ENCODE data around the gene UBC.
"Not testable (repeated sequence)": the region's sequence is repeated elsewhere in the genome, so short reads cannot be mapped to it uniquely, and the experiment has no call there.

Gene UBC

GRCh38 chr12:124913474-124914391, 717 bp downstream of the UBC start:
- DNase-seq = peak; percentile 94

DNA sequence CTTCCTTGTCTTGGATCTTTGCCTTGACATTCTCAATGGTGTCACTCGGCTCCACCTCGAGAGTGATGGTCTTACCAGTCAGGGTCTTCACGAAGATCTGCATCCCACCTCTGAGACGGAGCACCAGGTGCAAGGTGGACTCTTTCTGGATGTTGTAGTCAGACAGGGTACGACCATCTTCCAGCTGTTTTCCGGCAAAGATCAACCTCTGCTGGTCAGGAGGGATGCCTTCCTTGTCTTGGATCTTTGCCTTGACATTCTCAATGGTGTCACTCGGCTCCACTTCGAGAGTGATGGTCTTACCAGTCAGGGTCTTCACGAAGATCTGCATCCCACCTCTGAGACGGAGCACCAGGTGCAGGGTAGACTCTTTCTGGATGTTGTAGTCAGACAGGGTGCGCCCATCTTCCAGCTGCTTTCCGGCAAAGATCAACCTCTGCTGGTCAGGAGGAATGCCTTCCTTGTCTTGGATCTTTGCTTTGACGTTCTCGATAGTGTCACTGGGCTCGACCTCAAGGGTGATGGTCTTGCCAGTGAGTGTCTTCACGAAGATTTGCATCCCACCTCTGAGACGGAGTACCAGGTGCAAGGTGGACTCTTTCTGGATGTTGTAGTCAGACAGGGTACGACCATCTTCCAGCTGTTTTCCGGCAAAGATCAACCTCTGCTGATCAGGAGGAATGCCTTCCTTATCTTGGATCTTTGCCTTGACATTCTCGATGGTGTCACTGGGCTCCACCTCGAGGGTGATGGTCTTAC, 1.7 kb downstream of the UBC start:
- DNase-seq = not testable (repeated sequence)

GRCh38 chr12:124911521-124911920, 2.9 kb downstream of the UBC start:
- not testable (repeated sequence) for DNase-seq

DNA sequence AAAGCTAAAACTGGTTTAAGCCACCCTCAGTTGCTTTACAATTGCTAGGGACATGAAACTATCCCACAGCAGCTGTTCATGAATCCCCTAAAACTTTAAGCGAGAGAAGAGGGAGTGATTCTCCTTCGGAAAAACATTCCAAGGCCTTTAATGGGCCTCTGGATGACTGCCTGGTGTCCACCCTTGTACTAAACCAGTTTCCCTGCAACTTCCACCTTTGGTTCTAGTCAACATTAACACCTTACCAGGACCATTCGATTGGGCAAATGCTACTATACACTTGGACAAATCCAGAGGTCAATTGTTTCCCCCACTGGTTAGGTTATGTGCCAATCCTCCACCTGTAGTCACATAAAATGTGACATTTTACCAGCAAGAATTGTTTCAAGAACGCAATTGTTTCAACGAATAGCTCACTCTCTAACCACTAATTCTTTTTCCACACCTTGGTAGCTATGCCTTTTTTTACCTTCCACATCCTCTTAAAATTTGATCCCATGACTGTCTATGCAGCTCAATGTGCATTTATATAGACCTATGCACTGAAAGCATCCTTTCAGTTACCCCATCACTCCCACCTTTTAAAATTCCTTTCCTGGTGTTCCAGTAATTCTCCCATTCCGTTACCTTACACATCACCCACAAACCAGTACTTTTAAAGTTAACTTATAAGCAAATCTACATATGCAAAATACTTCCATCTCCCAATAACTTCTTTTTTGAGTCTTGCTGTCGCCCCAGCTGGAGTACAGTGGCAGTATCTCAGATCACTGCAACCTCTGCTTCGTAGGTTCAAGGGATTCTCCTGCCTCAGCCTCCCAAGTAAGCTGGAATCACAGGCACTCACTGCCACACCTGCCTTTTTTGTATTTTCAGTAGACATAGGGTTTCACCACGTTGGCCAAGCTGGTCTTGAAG, 3.6 kb downstream of the UBC start:
- no peak for DNase-seq

- DNase-seq = no peak
Observed at GRCh38 chr12:124909831-124910560, 4.5 kb downstream of the UBC start.

DNA sequence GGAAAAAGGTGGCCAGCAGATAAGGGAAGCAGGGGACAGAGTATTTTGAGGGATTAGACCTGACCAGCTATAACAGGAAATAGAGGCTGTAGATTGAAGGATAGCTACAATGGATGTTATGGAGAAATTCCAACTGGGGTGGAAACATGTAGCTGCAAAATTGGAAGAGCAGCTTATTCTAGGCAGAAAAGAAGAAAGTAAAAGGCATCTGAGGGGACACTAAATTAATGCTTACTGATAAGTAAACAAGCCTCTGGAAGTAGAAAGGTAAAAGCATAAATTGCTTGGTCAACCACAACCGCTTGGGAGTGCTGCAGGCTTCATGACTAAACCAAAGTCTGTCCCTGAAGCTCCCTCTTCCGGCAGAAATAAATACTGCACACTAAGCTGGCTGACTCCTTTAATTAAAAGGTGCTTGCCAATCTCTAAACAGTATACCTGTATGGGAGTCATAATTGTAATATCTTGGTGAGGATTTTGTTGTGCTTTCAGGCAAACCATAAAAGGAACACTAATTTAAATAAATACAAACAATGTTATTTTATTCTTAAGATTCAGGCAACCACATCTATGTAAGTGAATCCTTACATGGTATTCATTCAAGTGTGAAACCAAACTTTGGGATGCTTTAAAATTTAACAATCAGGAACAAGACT, 7.7 kb downstream of the UBC start:
- DNase-seq = peak; percentile 95

- DNase-seq = no peak
Observed at GRCh38 chr12:124904306-124905098, 9.9 kb downstream of the UBC start.

GRCh38 chr12:124902916-124903315, 11.5 kb downstream of the UBC start:
- no peak for DNase-seq

DNA sequence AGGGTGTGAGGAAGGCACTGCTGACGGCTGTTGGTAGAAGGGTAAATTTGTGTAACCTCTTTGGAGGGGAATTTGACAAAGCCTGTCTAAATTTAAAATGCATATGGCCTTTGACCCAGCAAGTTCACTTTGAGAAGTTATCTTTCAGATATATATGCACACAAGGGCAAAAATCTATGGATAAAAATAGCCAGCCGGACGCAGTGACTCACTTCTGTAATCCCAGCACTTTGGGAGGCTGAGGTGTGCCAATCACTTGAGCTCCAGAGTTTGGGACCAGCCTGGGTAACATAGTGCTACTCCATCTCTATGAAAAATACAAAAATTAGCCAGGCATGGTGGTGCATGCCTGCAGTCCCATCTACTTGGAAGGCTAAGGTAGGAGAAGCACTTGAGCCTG, 13.4 kb downstream of the UBC start:
- no peak for DNase-seq

GRCh38 chr12:124900345-124900795, 14.1 kb downstream of the UBC start:
- not testable (repeated sequence) for DNase-seq

DNA sequence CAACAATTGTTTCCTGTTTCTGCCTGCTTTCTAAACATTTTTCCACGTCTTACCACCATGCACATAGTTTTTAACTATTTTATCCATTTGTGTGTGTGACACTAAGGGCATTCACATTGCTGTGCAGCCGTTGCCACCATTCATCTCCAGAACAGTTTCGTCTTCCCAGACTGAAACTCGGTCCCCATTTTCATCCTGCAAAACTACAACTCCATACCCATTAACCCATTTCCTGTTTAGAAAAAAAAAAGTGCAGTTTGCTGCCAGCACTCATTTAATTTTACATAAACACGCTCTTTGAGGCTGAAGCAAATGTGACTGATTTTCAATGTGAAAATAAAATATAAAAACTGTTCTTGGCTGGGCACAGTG, 15.5 kb downstream of the UBC start:
- no peak for DNase-seq

- peak; percentile 38 for DNase-seq
Observed at GRCh38 chr12:124898200-124898922, 16.1 kb downstream of the UBC start.

- DNase-seq = no peak
Observed at GRCh38 chr12:124896461-124896860, 18.0 kb downstream of the UBC start.

DNA sequence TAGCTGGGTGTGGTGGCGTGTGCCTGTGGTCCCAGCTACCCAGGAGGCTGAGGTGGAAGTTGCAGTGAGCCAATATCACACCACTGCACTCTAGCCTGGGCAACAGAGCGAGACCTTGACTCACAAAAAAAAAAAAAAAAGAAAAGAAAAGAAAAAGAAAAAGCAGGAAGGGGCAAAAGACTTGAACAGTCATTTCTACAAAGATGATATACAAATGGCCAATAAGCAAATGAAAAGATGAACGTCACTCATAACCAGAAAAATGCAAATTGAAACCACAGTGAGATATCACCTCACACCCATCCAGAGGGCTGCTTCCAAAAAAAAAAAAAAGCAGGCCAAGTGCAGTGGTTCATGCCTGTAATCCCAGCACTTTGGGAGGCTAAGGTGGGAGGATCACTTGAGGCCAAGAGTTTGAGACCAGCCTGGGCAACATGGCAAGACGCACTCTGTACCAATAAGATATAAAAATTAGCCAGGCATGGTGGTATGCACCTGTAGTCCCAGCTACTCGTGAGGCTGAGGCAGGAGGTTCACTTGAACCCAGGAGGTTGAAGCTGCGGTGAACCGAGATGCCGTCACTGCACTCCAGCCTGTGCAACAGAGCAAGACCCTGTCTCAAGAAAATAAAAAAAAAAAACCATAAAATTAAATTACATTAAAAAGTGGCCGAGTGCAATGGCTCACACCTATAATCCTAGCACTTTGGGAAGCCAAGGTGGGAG, 20.5 kb downstream of the UBC start:
- DNase-seq = no peak

- no peak for DNase-seq
Observed at GRCh38 chr12:124888260-124888659, 26.2 kb downstream of the UBC start.

DNA sequence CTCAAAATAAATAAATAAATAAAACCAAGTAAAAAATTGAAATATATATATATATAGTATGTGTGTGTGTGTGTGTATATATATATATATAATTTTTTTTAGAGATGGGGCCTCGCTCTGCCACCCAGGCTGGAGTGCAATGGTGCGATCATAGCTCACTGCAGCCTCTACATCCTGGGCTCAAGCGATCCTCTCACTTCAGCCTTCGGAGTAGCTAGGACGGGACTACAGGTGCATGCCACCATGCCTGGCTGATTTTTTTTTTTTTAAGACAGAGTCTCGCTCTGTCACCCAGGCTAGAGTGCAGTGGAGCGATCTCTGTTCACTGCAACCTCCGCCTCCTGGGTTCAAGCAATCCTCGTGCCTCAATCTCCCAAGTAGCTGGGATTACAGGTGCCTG, 26.7 kb downstream of the UBC start:
- not testable (repeated sequence) for DNase-seq

- no peak for DNase-seq
Observed at GRCh38 chr12:124884587-124885438, 29.6 kb downstream of the UBC start.

Data from activated T-cell treated with anti-CD3 and anti-CD28 coated beads for 4 hours (primary cell).